Muscle layer of colon (tissue), 2 donors: ENCODE data around the gene DUS1L.

Experiments
- H3K27ac ChIP-seq: one replicate; pipeline ENCODE4 v1.7.0; 2013; ENCODE audit warnings: low read depth, mild to moderate bottlenecking, low read length, moderate library complexity
- H3K27me3 ChIP-seq, 2 donors: one replicate each; pipeline ENCODE4 v1.7.0; 2013; ENCODE audit warnings: low read length in 2 of 2, mild to moderate bottlenecking in 2 of 2; ENCODE audit not compliant: insufficient read depth in 2 of 2, control insufficient read depth in 1 of 2
- H3K36me3 ChIP-seq: one replicate; pipeline ENCODE4 v1.7.0; 2013; ENCODE audit warnings: mild to moderate bottlenecking, low read length; ENCODE audit not compliant: insufficient read depth
- H3K4me1 ChIP-seq: one replicate; pipeline ENCODE4 v1.7.0; 2013; ENCODE audit warnings: mild to moderate bottlenecking, low read length; ENCODE audit not compliant: insufficient read depth
- H3K4me3 ChIP-seq, 2 donors: one replicate each; pipeline ENCODE4 v1.7.0; 2013; ENCODE audit warnings: low read length in 2 of 2, low read depth in 1 of 2, mild to moderate bottlenecking in 1 of 2, moderate library complexity in 1 of 2
- H3K9ac ChIP-seq: one replicate; pipeline ENCODE4 v1.7.0; 2013; ENCODE audit warnings: low read length
- H3K9me3 ChIP-seq: one replicate; pipeline ENCODE4 v1.7.0; 2013; ENCODE audit warnings: mild to moderate bottlenecking, low read length
- donor health status: abdominal sarcoma.
- donor health status: Adenocarcinoma of cecum.

DUS1L gene

GRCh38 chr17:82037889-82038195 lies 27.8 kb downstream of the DUS1L start:
- no peak overlapping the region for H3K9ac ChIP-seq

GRCh38 chr17:82037092-82037888 lies 28.3 kb downstream of the DUS1L start, which contains the start of gene DCXR:
TSS of gene DCXR (minus strand) at chr17:82037697. CDS start at chr17:82037682, 15 bp downstream.
- H3K36me3 ChIP-seq: no peaks in the 10 kb centered on the region
- peaks cover 17% of the 10 kb centered on the region for H3K4me1 ChIP-seq
- no peaks in the 10 kb centered on the region for H3K9me3 ChIP-seq

More at GRCh38 chr17:82037889-82038195, 27.8 kb downstream of the DUS1L start:
- peaks cover 4 to 8% of the 10 kb centered on the region in 2 donors for H3K27me3 ChIP-seq
- no peaks in the 10 kb centered on the region for H3K36me3 ChIP-seq
- no peaks in the 10 kb centered on the region for H3K9me3 ChIP-seq
- peak overlapping the region; percentile 56 for H3K27ac ChIP-seq
- peak overlapping the region in 1 of 2 donors; percentile 73 for H3K4me3 ChIP-seq
- peaks cover 17% of the 10 kb centered on the region for H3K4me1 ChIP-seq

GRCh38 chr17:82036634-82037091 lies 28.9 kb downstream of the DUS1L start:
- Histone ChIP-seq H3K9ac (peak overlapping the region; percentile 60), H3K9me3 (no peaks in the 10 kb centered on the region), H3K36me3 (no peaks in the 10 kb centered on the region), H3K4me3 (peak overlapping the region; percentile 69 to 73), H3K27ac (peak overlapping the region; percentile 78), H3K4me1 (peaks cover 17% of the 10 kb centered on the region), H3K27me3 (peaks cover 13 to 19% of the 10 kb centered on the region in 2 donors)

More at GRCh38 chr17:82037092-82037888, 28.3 kb downstream of the DUS1L start, which contains the start of gene DCXR:
- H3K27me3 ChIP-seq: peaks cover 10 to 14% of the 10 kb centered on the region in 2 donors
- peak within 1 kb of the TSS; percentile 60 for H3K9ac ChIP-seq
- peak within 1 kb of the TSS; percentile 78 for H3K27ac ChIP-seq
- peak within 1 kb of the TSS; percentile 69 to 73 for H3K4me3 ChIP-seq

- Histone ChIP-seq H3K27ac (no peak overlapping the region), H3K4me1 (peaks cover 17% of the 10 kb centered on the region), H3K9me3 (no peaks in the 10 kb centered on the region), H3K9ac (peak overlapping the region; percentile 60), H3K27me3 (peaks cover 13 to 20% of the 10 kb centered on the region in 2 donors), H3K36me3 (no peaks in the 10 kb centered on the region), H3K4me3 (peak overlapping the region in 1 of 2 donors; percentile 73)
Observed at GRCh38 chr17:82035956-82036633, 29.5 kb downstream of the DUS1L start.

GRCh38 chr17:82035488-82035887 lies 30.1 kb downstream of the DUS1L start:
- Histone ChIP-seq H3K9ac (no peak overlapping the region), H3K27ac (no peak overlapping the region), H3K4me3 (no peak overlapping the region), H3K9me3 (no peaks in the 10 kb centered on the region), H3K4me1 (peaks cover 17% of the 10 kb centered on the region), H3K36me3 (no peaks in the 10 kb centered on the region), H3K27me3 (peaks cover 13 to 25% of the 10 kb centered on the region in 2 donors)

GRCh38 chr17:82034371-82035011 lies 31.1 kb downstream of the DUS1L start:
- no peak overlapping the region for H3K9ac ChIP-seq
- no peak overlapping the region for H3K4me3 ChIP-seq
- H3K36me3 ChIP-seq: no peaks in the 10 kb centered on the region
- no peaks in the 10 kb centered on the region for H3K9me3 ChIP-seq
- no peak overlapping the region for H3K27ac ChIP-seq
- peaks cover 22% of the 10 kb centered on the region for H3K4me1 ChIP-seq
- peaks cover 13 to 25% of the 10 kb centered on the region in 2 donors for H3K27me3 ChIP-seq

GRCh38 chr17:82033359-82034085 lies 32.1 kb downstream of the DUS1L start:
- Histone ChIP-seq H3K4me3 (no peak overlapping the region), H3K36me3 (no peaks in the 10 kb centered on the region), H3K27me3 (peaks cover 13 to 25% of the 10 kb centered on the region in 2 donors), H3K9ac (no peak overlapping the region), H3K27ac (no peak overlapping the region), H3K4me1 (peaks cover 22% of the 10 kb centered on the region), H3K9me3 (no peaks in the 10 kb centered on the region)

GRCh38 chr17:82031885-82032627 lies 33.5 kb downstream of the DUS1L start:
- Histone ChIP-seq H3K27me3 (peaks cover 13 to 25% of the 10 kb centered on the region in 2 donors), H3K36me3 (no peaks in the 10 kb centered on the region), H3K4me3 (no peak overlapping the region), H3K9ac (no peak overlapping the region), H3K4me1 (peaks cover 18% of the 10 kb centered on the region), H3K9me3 (no peaks in the 10 kb centered on the region), H3K27ac (no peak overlapping the region)

GRCh38 chr17:82031303-82031884 lies 34.2 kb downstream of the DUS1L start, which contains the start of gene RAC3:
TSS of gene RAC3 (plus strand) at chr17:82031678. CDS start at chr17:82031762, 84 bp downstream.
- Histone ChIP-seq H3K9ac (no peak within 1 kb of the TSS), H3K27me3 (peaks cover 13 to 25% of the 10 kb centered on the region in 2 donors)

More at GRCh38 chr17:82031303-82031884, 34.2 kb downstream of the DUS1L start, which contains the start of gene RAC3:
- peaks cover 13% of the 10 kb centered on the region for H3K4me1 ChIP-seq
- no peak within 1 kb of the TSS for H3K27ac ChIP-seq
- H3K9me3 ChIP-seq: no peaks in the 10 kb centered on the region
- no peaks in the 10 kb centered on the region for H3K36me3 ChIP-seq
- H3K4me3 ChIP-seq: peak within 1 kb of the TSS; percentile 27 to 32
